ENCODE results near the gene CCDC194.

- TF ChIP-seq CTCF (IDR thresholded peaks at IDR 0.05): no peak
- no peak for TF ChIP-seq POLR2A (IDR thresholded peaks at IDR 0.05)
These were observed 29.6 kb upstream of the CCDC194 start for GRCh38 chr19:17423429-17424208.

All from right lobe of liver (tissue), 4 donors.